Cardiac muscle cell (in vitro differentiated cells and primary cell): ENCODE data around the gene CR1. TPM values are rescaled to one million over a fixed set of nuclear protein-coding genes. Genes with fewer than 3 reads are reported as not detected.
A peak's percentile ranks its signal among the peaks of the same experiment; 100 is the strongest.
"Not testable (repeated sequence)": the region's sequence is repeated elsewhere in the genome, so short reads cannot be mapped to it uniquely, and the experiment has no call there.

Source experiments
- DNase-seq, 2 donors: peaks; one replicate each; pipeline versions ENCODE4 v3.0.0 to v3.0.0-alpha.2; 2010 to 2017; ENCODE audit warnings: low read depth in 1 of 2, low spot score in 1 of 2
- H3K27ac ChIP-seq: fragments of 200-600 bp; sonication (generic); 2 replicates; pipeline ENCODE4 v1.5.1; 2016
- H3K27me3 ChIP-seq: fragments of 200-600 bp; sonication (generic); 2 replicates; pipeline ENCODE4 v1.6.0; 2016; ENCODE audit warnings: control low read depth
- H3K36me3 ChIP-seq: fragments of 200-600 bp; sonication (generic); 2 replicates; pipeline ENCODE4 v1.5.1; 2016; ENCODE audit warnings: control low read depth
- H3K4me1 ChIP-seq: fragments of 200-600 bp; sonication (generic); 2 replicates; pipeline ENCODE4 v1.8.1; 2017; ENCODE audit warnings: low read depth, mild to moderate bottlenecking, mixed run types
- H3K4me3 ChIP-seq: fragments of 200-600 bp; sonication (generic); 2 replicates; pipeline ENCODE4 v1.5.1; 2016; ENCODE audit warnings: mild to moderate bottlenecking
- H3K9me3 ChIP-seq: fragments of 200-600 bp; sonication (generic); 2 replicates; pipeline ENCODE4 v1.5.1; 2017; ENCODE audit warnings: low read depth, mild to moderate bottlenecking, control low read depth
- CTCF ChIP-seq: IDR thresholded peaks from 2 replicates; pipeline ENCODE4 v1.5.1; 2012; ENCODE audit warnings: low read depth, mild to moderate bottlenecking, low read length
- polyA plus RNA-seq: library from polyadenylated mRNA; unstranded; fragments of >200 nt; fragmentation: Nextera tagmentation; extraction: Ambion mirVana; gene quantifications from 2 replicates; pipeline ENCODE4 v1.2.1, GENCODE V29; 2016
- total RNA-seq: library from RNA; depleted of rRNA; stranded (reverse); fragments of >200 nt; gene quantifications from 2 replicates; pipeline ENCODE4 v1.2.3, GENCODE V29; 2016

Gene CR1
- total and polyA plus RNA-seq, 2 experiments from 2014 or later, result not detected

- not testable (repeated sequence) for H3K27ac ChIP-seq, H3K9me3 ChIP-seq, DNase-seq, H3K27me3 ChIP-seq, H3K36me3 ChIP-seq, H3K4me1 ChIP-seq, H3K4me3 ChIP-seq
These were observed 79.4 kb downstream of the CR1 start for GRCh38 chr1:207575381-207575780.

GRCh38 chr1:207578796-207579435 lies 83.0 kb downstream of the CR1 start:
- Histone ChIP-seq H3K36me3 (no peaks in the 10 kb centered on the region), H3K27ac (no peak overlapping the region), H3K9me3 (no peaks in the 10 kb centered on the region), H3K4me1 (no peaks in the 10 kb centered on the region), H3K27me3 (no peaks in the 10 kb centered on the region), H3K4me3 (no peak overlapping the region)
- TF ChIP-seq CTCF, result no peak
- DNase-seq, result no peak

GRCh38 chr1:207579436-207579799 lies 83.5 kb downstream of the CR1 start:
- Histone ChIP-seq H3K4me3 (no peak overlapping the region), H3K36me3 (no peaks in the 10 kb centered on the region), H3K4me1 (no peaks in the 10 kb centered on the region), H3K27me3 (no peaks in the 10 kb centered on the region), H3K27ac (no peak overlapping the region), H3K9me3 (no peaks in the 10 kb centered on the region)
- peak; percentile 73 for TF ChIP-seq CTCF
- peak; percentile 61 to 79 for DNase-seq

- DNase-seq, result no peak
- Histone ChIP-seq H3K9me3 (no peaks in the 10 kb centered on the region), H3K4me1 (no peaks in the 10 kb centered on the region), H3K27me3 (no peaks in the 10 kb centered on the region), H3K4me3 (no peak overlapping the region), H3K36me3 (no peaks in the 10 kb centered on the region), H3K27ac (no peak overlapping the region)
- TF ChIP-seq CTCF, result no peak
These were observed 85.7 kb downstream of the CR1 start for GRCh38 chr1:207581496-207582153.

GRCh38 chr1:207589506-207589905 lies 93.5 kb downstream of the CR1 start:
- H3K4me3 ChIP-seq, H3K27me3 ChIP-seq, H3K9me3 ChIP-seq, H3K4me1 ChIP-seq, DNase-seq, H3K36me3 ChIP-seq, H3K27ac ChIP-seq: not testable (repeated sequence)

- not testable (repeated sequence) for H3K27me3 ChIP-seq, H3K36me3 ChIP-seq, DNase-seq, H3K4me3 ChIP-seq, H3K9me3 ChIP-seq, H3K4me1 ChIP-seq, H3K27ac ChIP-seq
These were observed 95.2 kb downstream of the CR1 start for GRCh38 chr1:207591205-207591604.

GRCh38 chr1:207594095-207594494 lies 98.1 kb downstream of the CR1 start:
- not testable (repeated sequence) for H3K4me3 ChIP-seq, H3K4me1 ChIP-seq, H3K27ac ChIP-seq, DNase-seq, H3K9me3 ChIP-seq, H3K27me3 ChIP-seq, H3K36me3 ChIP-seq

GRCh38 chr1:207603777-207604176 lies 107.8 kb downstream of the CR1 start:
- H3K9me3 ChIP-seq, result no peaks in the 10 kb centered on the region
- no peak for DNase-seq
- H3K4me3 ChIP-seq, result no peak overlapping the region
- no peaks in the 10 kb centered on the region for H3K4me1 ChIP-seq
- H3K27ac ChIP-seq, result no peak overlapping the region
- H3K27me3 ChIP-seq, result no peaks in the 10 kb centered on the region
- H3K36me3 ChIP-seq, result no peaks in the 10 kb centered on the region
- TF ChIP-seq CTCF, result no peak
